Fibroblast of lung (primary cell): ENCODE results near the gene CCDC112.

Source experiments
- EZH2 ChIP-seq: IDR thresholded peaks from 2 replicates; pipeline ENCODE4 v1.5.1; 2012; ENCODE audit warnings: low read length, control low read depth, mild to moderate bottlenecking; ENCODE audit errors: missing control alignments
- TF ChIP-seq, protein P1 (sequence below), 2 donors: IDR thresholded peaks in 1 of 2; conservative IDR thresholded peaks in 1 of 2; 1 replicate in 1 of 2; 2 replicates in 1 of 2; pipeline ENCODE4 v1.5.1; 2011 to 2012; ENCODE audit warnings: low read length in 2 of 2, control low read depth in 1 of 2, inconsistent platforms in 1 of 2, low read depth in 1 of 2, mild to moderate bottlenecking in 1 of 2

DNA sequence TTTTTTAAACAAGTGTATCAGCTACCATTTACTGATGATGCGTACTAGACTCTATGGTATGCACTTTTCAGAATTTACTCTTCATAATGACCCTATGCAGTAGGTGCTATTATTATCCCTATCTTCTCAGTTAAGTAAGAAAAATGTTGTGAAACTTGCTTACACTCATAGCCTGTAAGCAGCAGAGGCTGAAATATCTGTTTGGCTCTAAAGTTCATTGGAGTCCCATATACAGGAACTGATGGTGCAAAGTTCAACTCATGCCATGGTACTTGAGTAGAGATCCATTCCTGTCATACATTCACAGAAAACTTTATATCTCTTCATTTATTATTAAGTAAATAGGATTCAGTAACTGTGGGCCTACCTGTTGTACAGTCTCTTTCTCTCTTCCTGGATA is 41.4 kb upstream of the CCDC112 start:
- TF ChIP-seq, protein P1, sequence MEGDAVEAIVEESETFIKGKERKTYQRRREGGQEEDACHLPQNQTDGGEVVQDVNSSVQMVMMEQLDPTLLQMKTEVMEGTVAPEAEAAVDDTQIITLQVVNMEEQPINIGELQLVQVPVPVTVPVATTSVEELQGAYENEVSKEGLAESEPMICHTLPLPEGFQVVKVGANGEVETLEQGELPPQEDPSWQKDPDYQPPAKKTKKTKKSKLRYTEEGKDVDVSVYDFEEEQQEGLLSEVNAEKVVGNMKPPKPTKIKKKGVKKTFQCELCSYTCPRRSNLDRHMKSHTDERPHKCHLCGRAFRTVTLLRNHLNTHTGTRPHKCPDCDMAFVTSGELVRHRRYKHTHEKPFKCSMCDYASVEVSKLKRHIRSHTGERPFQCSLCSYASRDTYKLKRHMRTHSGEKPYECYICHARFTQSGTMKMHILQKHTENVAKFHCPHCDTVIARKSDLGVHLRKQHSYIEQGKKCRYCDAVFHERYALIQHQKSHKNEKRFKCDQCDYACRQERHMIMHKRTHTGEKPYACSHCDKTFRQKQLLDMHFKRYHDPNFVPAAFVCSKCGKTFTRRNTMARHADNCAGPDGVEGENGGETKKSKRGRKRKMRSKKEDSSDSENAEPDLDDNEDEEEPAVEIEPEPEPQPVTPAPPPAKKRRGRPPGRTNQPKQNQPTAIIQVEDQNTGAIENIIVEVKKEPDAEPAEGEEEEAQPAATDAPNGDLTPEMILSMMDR (conservative IDR thresholded peaks at IDR 0.05 in 1 of 2, IDR thresholded peaks at IDR 0.05 in 1 of 2; ENCODE audit: low read depth in 1 of 2, low read length in 2 of 2), result no peak
- TF ChIP-seq EZH2, result no peak
